Retinal pigment epithelial cell (primary cell): Measurements from ENCODE around the gene KHDRBS2.

Experiments used
- DNase-seq: peaks from one replicate; pipeline ENCODE4 v3.0.0-alpha.2; 2010; ENCODE audit warnings: low read depth
- H3K4me3 ChIP-seq: 2 replicates; pipeline ENCODE4 v1.5.1; 2011; ENCODE audit warnings: mild to moderate bottlenecking, low read length, control low read depth, moderate library complexity
- TF ChIP-seq, protein P1 (sequence below): conservative IDR thresholded peaks from 2 replicates; pipeline ENCODE4 v1.5.1; 2011; ENCODE audit warnings: low read depth, low read length, control low read depth, inconsistent platforms

KHDRBS2 gene

DNA sequence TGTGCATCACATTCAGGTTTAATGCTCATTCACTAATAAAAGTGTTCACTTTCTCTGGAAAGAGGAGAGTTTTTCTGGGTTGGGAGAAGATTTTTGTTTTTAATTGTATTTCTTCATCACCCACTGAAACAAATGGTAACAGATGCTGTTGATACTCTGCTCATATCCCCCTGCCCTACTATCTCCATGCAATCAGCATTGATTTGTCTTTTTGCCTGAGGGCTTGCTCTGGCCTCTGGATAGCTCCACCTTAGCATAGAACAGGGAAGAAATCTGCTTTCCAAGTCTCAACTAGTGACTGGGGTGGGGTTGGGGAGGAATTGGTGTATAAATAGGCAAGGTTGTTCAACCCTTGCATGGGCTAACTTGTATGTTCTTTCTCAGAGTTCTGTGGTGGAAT is 296.4 kb downstream of the KHDRBS2 start:
- H3K4me3 ChIP-seq = no peak overlapping the region
- TF ChIP-seq, protein P1, sequence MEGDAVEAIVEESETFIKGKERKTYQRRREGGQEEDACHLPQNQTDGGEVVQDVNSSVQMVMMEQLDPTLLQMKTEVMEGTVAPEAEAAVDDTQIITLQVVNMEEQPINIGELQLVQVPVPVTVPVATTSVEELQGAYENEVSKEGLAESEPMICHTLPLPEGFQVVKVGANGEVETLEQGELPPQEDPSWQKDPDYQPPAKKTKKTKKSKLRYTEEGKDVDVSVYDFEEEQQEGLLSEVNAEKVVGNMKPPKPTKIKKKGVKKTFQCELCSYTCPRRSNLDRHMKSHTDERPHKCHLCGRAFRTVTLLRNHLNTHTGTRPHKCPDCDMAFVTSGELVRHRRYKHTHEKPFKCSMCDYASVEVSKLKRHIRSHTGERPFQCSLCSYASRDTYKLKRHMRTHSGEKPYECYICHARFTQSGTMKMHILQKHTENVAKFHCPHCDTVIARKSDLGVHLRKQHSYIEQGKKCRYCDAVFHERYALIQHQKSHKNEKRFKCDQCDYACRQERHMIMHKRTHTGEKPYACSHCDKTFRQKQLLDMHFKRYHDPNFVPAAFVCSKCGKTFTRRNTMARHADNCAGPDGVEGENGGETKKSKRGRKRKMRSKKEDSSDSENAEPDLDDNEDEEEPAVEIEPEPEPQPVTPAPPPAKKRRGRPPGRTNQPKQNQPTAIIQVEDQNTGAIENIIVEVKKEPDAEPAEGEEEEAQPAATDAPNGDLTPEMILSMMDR = no peak
- no peak for DNase-seq

DNA sequence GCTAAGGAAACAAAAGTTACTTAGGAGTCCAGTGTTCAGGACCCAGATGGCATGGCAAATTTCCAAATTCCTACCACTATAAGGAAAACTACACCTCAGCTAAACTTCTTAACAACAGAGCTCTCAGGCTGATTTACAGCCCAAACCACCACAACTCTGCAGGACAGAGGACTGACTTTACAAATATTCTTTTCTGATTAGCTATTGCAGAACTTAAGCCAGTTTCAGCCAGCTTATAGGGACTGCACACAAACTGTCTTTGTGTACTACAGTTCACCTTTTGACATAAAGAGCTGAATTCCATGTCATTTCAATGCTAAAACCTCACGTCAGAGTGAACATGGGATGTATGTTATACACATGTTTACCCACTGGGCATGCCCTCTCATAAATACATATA is 305.4 kb downstream of the KHDRBS2 start:
- TF ChIP-seq, protein P1 = no peak
- H3K4me3 ChIP-seq = no peak overlapping the region
- no peak for DNase-seq

DNA sequence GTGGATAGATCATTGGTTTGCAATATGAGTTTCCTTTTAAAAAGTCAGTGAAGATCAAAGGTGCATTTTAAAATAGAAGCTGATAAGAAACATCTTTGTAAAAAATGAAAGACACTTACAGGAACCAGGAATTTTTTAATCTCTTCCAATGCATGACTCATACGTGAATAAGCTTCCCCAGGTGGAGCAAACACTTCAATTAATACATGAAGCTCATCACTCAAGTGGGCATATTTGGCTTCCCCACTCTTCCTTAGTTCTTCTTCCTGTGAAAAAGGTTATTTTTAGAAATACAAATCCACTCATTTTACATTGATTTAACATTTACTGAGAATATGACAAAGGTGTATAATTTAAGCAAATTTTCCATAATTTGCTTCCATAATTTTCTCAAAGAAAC is 308.1 kb downstream of the KHDRBS2 start:
- H3K4me3 ChIP-seq = no peak overlapping the region
- TF ChIP-seq, protein P1 = no peak
- no peak for DNase-seq

DNA sequence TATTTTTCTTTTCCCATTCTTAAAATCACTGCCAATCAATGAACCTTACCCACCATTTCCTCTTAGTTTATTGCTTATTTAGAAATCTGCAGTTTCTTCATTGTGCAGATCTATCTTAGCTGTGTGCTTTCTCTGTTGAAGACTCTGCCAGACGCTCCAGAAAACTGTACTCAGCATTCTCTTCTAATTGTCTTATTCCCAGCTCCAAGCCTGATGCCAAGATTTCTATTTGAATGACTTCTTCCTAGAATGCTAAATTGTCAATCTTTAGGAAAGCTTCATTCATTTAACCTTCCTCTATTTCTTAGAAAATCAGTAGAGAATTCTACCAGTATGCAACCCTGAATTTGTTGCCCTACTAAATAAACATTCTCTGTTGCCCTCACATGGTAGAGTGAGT is 308.9 kb downstream of the KHDRBS2 start:
- no peak for DNase-seq
- no peak overlapping the region for H3K4me3 ChIP-seq
- TF ChIP-seq, protein P1 = no peak

DNA sequence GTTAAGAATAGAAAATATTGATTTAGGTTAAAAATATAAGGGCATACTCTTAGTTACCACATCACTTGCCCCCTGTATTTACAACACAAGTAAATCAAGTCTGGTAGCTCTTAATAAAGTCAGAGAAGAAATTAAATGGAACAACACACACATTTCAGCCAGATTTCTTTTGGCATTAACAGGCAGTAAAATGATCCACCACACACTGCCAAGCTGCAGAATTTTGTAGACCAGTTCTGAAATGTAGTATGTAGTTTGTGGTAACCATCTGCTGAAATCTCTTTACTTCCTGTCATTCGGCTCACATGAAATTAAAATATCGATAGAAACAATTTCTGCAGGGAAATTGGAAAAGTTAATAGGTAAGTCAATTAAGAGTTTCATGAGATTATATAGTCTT is 326.8 kb downstream of the KHDRBS2 start:
- H3K4me3 ChIP-seq = no peak overlapping the region
- TF ChIP-seq, protein P1 = no peak
- DNase-seq = no peak

DNA sequence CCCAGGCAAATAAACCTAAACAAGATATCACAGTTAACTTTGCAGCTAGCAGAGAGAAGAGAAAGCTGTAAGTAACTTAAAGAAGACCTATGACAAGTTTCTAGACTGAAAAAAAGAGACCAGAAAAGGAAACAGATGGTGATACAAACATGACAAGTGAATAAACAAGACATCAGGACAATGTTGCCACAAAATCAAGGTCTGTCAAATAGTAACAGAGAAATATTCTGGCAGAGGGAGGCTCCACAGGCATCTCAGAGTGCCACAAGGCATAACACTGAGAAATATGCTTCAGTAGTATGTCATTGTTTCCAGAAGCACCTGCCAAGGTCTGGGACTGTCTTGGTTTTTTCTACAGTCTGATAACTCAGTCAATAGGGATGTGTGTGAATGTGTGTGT is 332.2 kb downstream of the KHDRBS2 start:
- DNase-seq = no peak
- TF ChIP-seq, protein P1 = no peak
- no peak overlapping the region for H3K4me3 ChIP-seq

DNA sequence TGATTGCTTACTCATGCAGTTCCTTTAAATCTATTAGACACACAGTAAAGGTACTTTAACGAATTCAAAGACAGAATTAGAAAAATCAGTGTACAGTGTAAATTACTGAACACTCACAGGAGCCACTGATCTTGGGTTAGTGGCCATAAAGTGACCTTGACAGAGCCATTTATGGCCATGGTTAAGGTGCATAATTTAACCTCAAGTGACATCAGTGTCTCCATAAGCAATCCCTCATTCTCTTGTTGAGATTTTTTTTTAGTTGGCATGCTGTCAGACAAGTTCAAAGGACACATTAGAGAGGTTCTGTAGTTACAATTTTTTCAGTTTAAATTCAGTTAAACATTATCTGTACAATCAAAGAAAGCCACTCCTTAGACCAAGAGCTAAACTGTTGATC is 334.4 kb downstream of the KHDRBS2 start:
- H3K4me3 ChIP-seq = no peak overlapping the region
- no peak for DNase-seq
- TF ChIP-seq, protein P1 = no peak
